IgD-negative memory B cell (primary cell): ENCODE data around the gene HSH2D. TPM values are rescaled to one million over a fixed set of nuclear protein-coding genes. Genes with fewer than 3 reads are reported as not detected.

Experiments
- H3K27ac Mint-ChIP-seq, 3 donors: one replicate each; pipeline ENCODE4 v1.8.0; 2020 to 2022; ENCODE audit warnings: mild to moderate bottlenecking in 3 of 3, mixed read lengths in 3 of 3, moderate library complexity in 1 of 3
- H3K27me3 Mint-ChIP-seq: one replicate; pipeline ENCODE4 v1.8.0; 2021; ENCODE audit warnings: mixed read lengths
- H3K36me3 Mint-ChIP-seq: one replicate; pipeline ENCODE4 v1.8.0; 2020; ENCODE audit warnings: mild to moderate bottlenecking, mixed read lengths
- H3K4me1 Mint-ChIP-seq, 3 donors: one replicate each; pipeline ENCODE4 v1.8.0; 2020 to 2022; ENCODE audit warnings: mixed read lengths in 3 of 3, mild to moderate bottlenecking in 1 of 3
- H3K4me3 Mint-ChIP-seq, 4 donors: one replicate each; pipeline ENCODE4 v1.8.0; 2020 to 2022; ENCODE audit warnings: mild to moderate bottlenecking in 4 of 4, mixed read lengths in 4 of 4, moderate library complexity in 3 of 4
- H3K9me3 Mint-ChIP-seq, 3 donors: one replicate each; pipeline ENCODE4 v1.8.0; 2020 to 2021; ENCODE audit warnings: mixed read lengths in 3 of 3, mild to moderate bottlenecking in 1 of 3
- polyA plus RNA-seq: library from polyadenylated mRNA; unstranded; fragments of 300-500 nt; fragmentation: Illumina TruSeq; gene quantifications from one replicate; pipeline ENCODE4 v1.2.3, GENCODE V29; 2021

HSH2D gene
- polyA plus RNA-seq, 1 donor from 2014 or later, result 122 TPM

GRCh38 chr19:16134510-16134909 is 9.0 kb upstream of the HSH2D start:
- Mint-ChIP-seq H3K4me1 (peaks cover 18 to 28% (median 27%) of the 10 kb centered on the region in 3 donors), H3K9me3 (peaks cover 0 to 6% (median 5%) of the 10 kb centered on the region in 3 donors), H3K27ac (peak overlapping the region in 2 of 3 donors; percentile 80 to 94), H3K36me3 (peaks cover 20% of the 10 kb centered on the region), H3K27me3 (no peaks in the 10 kb centered on the region), H3K4me3 (peak overlapping the region in 1 of 4 donors; percentile 73)

- no peaks in the 10 kb centered on the region for H3K27me3 Mint-ChIP-seq
- peaks cover 0 to 6% (median 5%) of the 10 kb centered on the region in 3 donors for H3K9me3 Mint-ChIP-seq
- H3K4me3 Mint-ChIP-seq, result peak overlapping the region in 1 of 4 donors; percentile 58
- peak overlapping the region in 1 of 3 donors; percentile 91 for H3K27ac Mint-ChIP-seq
- peaks cover 23 to 38% (median 34%) of the 10 kb centered on the region in 3 donors for H3K4me1 Mint-ChIP-seq
- H3K36me3 Mint-ChIP-seq, result peaks cover 16% of the 10 kb centered on the region
Observed at GRCh38 chr19:16135430-16136127, 7.9 kb upstream of the HSH2D start.

- peaks cover 12% of the 10 kb centered on the region for H3K36me3 Mint-ChIP-seq
- H3K9me3 Mint-ChIP-seq, result peaks cover 0 to 6% (median 2%) of the 10 kb centered on the region in 3 donors
- H3K27ac Mint-ChIP-seq, result peak overlapping the region; percentile 41 to 89 (median 59)
- peak overlapping the region in 1 of 4 donors; percentile 18 for H3K4me3 Mint-ChIP-seq
- no peaks in the 10 kb centered on the region for H3K27me3 Mint-ChIP-seq
- H3K4me1 Mint-ChIP-seq, result peaks cover 29 to 45% (median 42%) of the 10 kb centered on the region in 3 donors
Observed at GRCh38 chr19:16136185-16136999, 7.1 kb upstream of the HSH2D start.

GRCh38 chr19:16139752-16140151 is 3.7 kb upstream of the HSH2D start:
- peaks cover 40 to 47% (median 46%) of the 10 kb centered on the region in 3 donors for H3K4me1 Mint-ChIP-seq
- no peaks in the 10 kb centered on the region for H3K27me3 Mint-ChIP-seq
- H3K9me3 Mint-ChIP-seq, result peaks cover 0 to 6% (median 4%) of the 10 kb centered on the region in 3 donors
- peak overlapping the region; percentile 78 to 91 (median 89) for H3K27ac Mint-ChIP-seq
- peaks cover 4% of the 10 kb centered on the region for H3K36me3 Mint-ChIP-seq
- peak overlapping the region in 3 of 4 donors; percentile 58 to 85 (median 74) for H3K4me3 Mint-ChIP-seq

GRCh38 chr19:16141043-16141442 is 2.4 kb upstream of the HSH2D start:
- Mint-ChIP-seq H3K4me3 (peak overlapping the region in 3 of 4 donors; percentile 2 to 78 (median 78)), H3K9me3 (peaks cover 0 to 6% (median 4%) of the 10 kb centered on the region in 3 donors), H3K27ac (peak overlapping the region; percentile 97 to 100 (median 99)), H3K4me1 (peaks cover 34 to 49% (median 48%) of the 10 kb centered on the region in 3 donors), H3K36me3 (peaks cover 5% of the 10 kb centered on the region), H3K27me3 (no peaks in the 10 kb centered on the region)

- Mint-ChIP-seq H3K27me3 (no peaks in the 10 kb centered on the region), H3K4me3 (peak overlapping the region in 3 of 4 donors; percentile 67 to 95 (median 76)), H3K27ac (peak overlapping the region; percentile 97 to 100 (median 99)), H3K9me3 (peaks cover 0 to 4% (median 0%) of the 10 kb centered on the region in 3 donors), H3K4me1 (peaks cover 27 to 48% (median 47%) of the 10 kb centered on the region in 3 donors), H3K36me3 (peaks cover 3% of the 10 kb centered on the region)
Observed at GRCh38 chr19:16142032-16142580, 1.4 kb upstream of the HSH2D start.

GRCh38 chr19:16144216-16144581 is 714 bp downstream of the HSH2D start:
- Mint-ChIP-seq H3K4me1 (peaks cover 30 to 49% (median 47%) of the 10 kb centered on the region in 3 donors), H3K9me3 (peaks cover 0 to 2% (median 0%) of the 10 kb centered on the region in 3 donors), H3K4me3 (peak overlapping the region; percentile 93 to 99 (median 96)), H3K27ac (peak overlapping the region; percentile 97 to 100 (median 99)), H3K27me3 (no peaks in the 10 kb centered on the region), H3K36me3 (peaks cover 7% of the 10 kb centered on the region)

- no peaks in the 10 kb centered on the region for H3K27me3 Mint-ChIP-seq
- peak overlapping the region; percentile 93 to 99 (median 96) for H3K4me3 Mint-ChIP-seq
- peaks cover 28 to 40% (median 40%) of the 10 kb centered on the region in 3 donors for H3K4me1 Mint-ChIP-seq
- H3K27ac Mint-ChIP-seq, result peak overlapping the region; percentile 68 to 97 (median 83)
- peaks cover 10% of the 10 kb centered on the region for H3K36me3 Mint-ChIP-seq
- H3K9me3 Mint-ChIP-seq, result peaks cover 0 to 2% (median 0%) of the 10 kb centered on the region in 3 donors
Observed at GRCh38 chr19:16146112-16146511, 2.6 kb downstream of the HSH2D start.

GRCh38 chr19:16148443-16149229 is 5.2 kb downstream of the HSH2D start:
- H3K4me1 Mint-ChIP-seq, result peaks cover 17 to 27% (median 26%) of the 10 kb centered on the region in 3 donors
- peak overlapping the region; percentile 64 to 93 (median 86) for H3K27ac Mint-ChIP-seq
- no peaks in the 10 kb centered on the region for H3K27me3 Mint-ChIP-seq
- no peaks in the 10 kb centered on the region for H3K9me3 Mint-ChIP-seq
- peak overlapping the region; percentile 54 to 83 (median 74) for H3K4me3 Mint-ChIP-seq
- H3K36me3 Mint-ChIP-seq, result peaks cover 10% of the 10 kb centered on the region

GRCh38 chr19:16153582-16154336 is 10.3 kb downstream of the HSH2D start:
- no peaks in the 10 kb centered on the region for H3K9me3 Mint-ChIP-seq
- H3K36me3 Mint-ChIP-seq, result peaks cover 26% of the 10 kb centered on the region
- H3K4me1 Mint-ChIP-seq, result peaks cover 33 to 35% (median 34%) of the 10 kb centered on the region in 3 donors
- H3K4me3 Mint-ChIP-seq, result peak overlapping the region in 2 of 4 donors; percentile 23 to 63
- H3K27ac Mint-ChIP-seq, result peak overlapping the region; percentile 10 to 93 (median 67)
- no peaks in the 10 kb centered on the region for H3K27me3 Mint-ChIP-seq

- Mint-ChIP-seq H3K27me3 (no peaks in the 10 kb centered on the region), H3K9me3 (no peaks in the 10 kb centered on the region), H3K4me1 (peaks cover 26 to 28% (median 27%) of the 10 kb centered on the region in 3 donors), H3K4me3 (peak overlapping the region in 3 of 4 donors; percentile 14 to 86 (median 19)), H3K27ac (peak overlapping the region in 1 of 3 donors; percentile 93), H3K36me3 (peaks cover 23% of the 10 kb centered on the region)
Observed at GRCh38 chr19:16154557-16154956, 11.1 kb downstream of the HSH2D start.

GRCh38 chr19:16155128-16155527 is 11.6 kb downstream of the HSH2D start:
- Mint-ChIP-seq H3K4me1 (peaks cover 23 to 25% (median 23%) of the 10 kb centered on the region in 3 donors), H3K27ac (peak overlapping the region; percentile 79 to 93 (median 80)), H3K9me3 (no peaks in the 10 kb centered on the region), H3K27me3 (no peaks in the 10 kb centered on the region), H3K36me3 (peaks cover 20% of the 10 kb centered on the region), H3K4me3 (peak overlapping the region in 3 of 4 donors; percentile 14 to 76 (median 19))

- H3K4me1 Mint-ChIP-seq, result peaks cover 23 to 25% (median 23%) of the 10 kb centered on the region in 3 donors
- no peaks in the 10 kb centered on the region for H3K27me3 Mint-ChIP-seq
- H3K9me3 Mint-ChIP-seq, result no peaks in the 10 kb centered on the region
- H3K36me3 Mint-ChIP-seq, result peaks cover 20% of the 10 kb centered on the region
- H3K27ac Mint-ChIP-seq, result peak overlapping the region in 2 of 3 donors; percentile 71 to 86
- no peak overlapping the region for H3K4me3 Mint-ChIP-seq
Observed at GRCh38 chr19:16156904-16157303, 13.4 kb downstream of the HSH2D start.
